Activated B cell treated with CpG ODN at 0.5 μM for 24 hours (primary cell): ENCODE results near the gene CDH12. TPM values are rescaled to one million over a fixed set of nuclear protein-coding genes. Genes with fewer than 3 reads are reported as not detected.

Experiments used
- ATAC-seq: fragments of 200-7000 bp; cut with Tn5 transposase; one replicate; pipeline ENCODE4 v1.10.0; 2021; ENCODE audit warnings: low read depth, mild to moderate bottlenecking, moderate library complexity
- CTCF ChIA-PET: fragments of 350-600 bp; sonication (Branson Sonifier 250); formaldehyde crosslinking; loops from one replicate; lab custom pipeline; 2021; ENCODE audit warnings: antibody characterized with exemption; lab: Charles Lee
- POLR2A ChIA-PET: fragments of 350-600 bp; sonication (Branson Sonifier 250); formaldehyde crosslinking; loops from one replicate; lab custom pipeline; 2021; ENCODE audit warnings: antibody characterized with exemption; lab: Charles Lee
- DNase-seq: peaks from one replicate; pipeline ENCODE4 v3.0.0; 2022
- H3K27ac Mint-ChIP-seq: one replicate; pipeline ENCODE4 v1.8.0; 2020; ENCODE audit warnings: mixed read lengths
- H3K27me3 Mint-ChIP-seq: one replicate; pipeline ENCODE4 v1.8.0; 2021; ENCODE audit warnings: mixed read lengths
- H3K36me3 Mint-ChIP-seq: one replicate; pipeline ENCODE4 v1.8.0; 2021; ENCODE audit warnings: low read depth, mixed read lengths
- H3K4me1 Mint-ChIP-seq: one replicate; pipeline ENCODE4 v1.8.0; 2021; ENCODE audit warnings: mixed read lengths
- H3K4me3 Mint-ChIP-seq: one replicate; pipeline ENCODE4 v1.8.0; 2020; ENCODE audit warnings: mild to moderate bottlenecking, mixed read lengths
- H3K9me3 Mint-ChIP-seq: one replicate; pipeline ENCODE4 v1.8.0; 2020; ENCODE audit warnings: mixed read lengths
- intact Hi-C: fragments of 100-400 bp; cut with micrococcal nuclease; formaldehyde crosslinking; loops from one replicate; pipeline ENCODE4 v1.15.1; 2024
- total RNA-seq: library from RNA; stranded (reverse); gene quantifications from 2 replicates; pipeline ENCODE4 v1.2.3, GENCODE V29; 2022
- TF ChIP-seq, protein P1 (sequence below): fragments of 200-600 bp; IDR thresholded peaks from one replicate; pipeline ENCODE4 v1.8.0; 2022; ENCODE audit warnings: antibody characterized with exemption, mild to moderate bottlenecking

Gene CDH12
- total RNA-seq, 1 donor from 2014 or later, result not detected

- no peaks in the 10 kb centered on the region for H3K36me3 Mint-ChIP-seq
- ChIA-PET CTCF (no interaction called here), POLR2A (no interaction called here)
- H3K27me3 Mint-ChIP-seq, result no peaks in the 10 kb centered on the region
- no peaks in the 10 kb centered on the region for H3K4me1 Mint-ChIP-seq
- H3K9me3 Mint-ChIP-seq, result peaks cover 17% of the 10 kb centered on the region
- no peak overlapping the region for H3K4me3 Mint-ChIP-seq
- intact Hi-C loops, result no loop called here
- DNase-seq, result no peak
- H3K27ac Mint-ChIP-seq, result no peak overlapping the region
- TF ChIP-seq, protein P1, sequence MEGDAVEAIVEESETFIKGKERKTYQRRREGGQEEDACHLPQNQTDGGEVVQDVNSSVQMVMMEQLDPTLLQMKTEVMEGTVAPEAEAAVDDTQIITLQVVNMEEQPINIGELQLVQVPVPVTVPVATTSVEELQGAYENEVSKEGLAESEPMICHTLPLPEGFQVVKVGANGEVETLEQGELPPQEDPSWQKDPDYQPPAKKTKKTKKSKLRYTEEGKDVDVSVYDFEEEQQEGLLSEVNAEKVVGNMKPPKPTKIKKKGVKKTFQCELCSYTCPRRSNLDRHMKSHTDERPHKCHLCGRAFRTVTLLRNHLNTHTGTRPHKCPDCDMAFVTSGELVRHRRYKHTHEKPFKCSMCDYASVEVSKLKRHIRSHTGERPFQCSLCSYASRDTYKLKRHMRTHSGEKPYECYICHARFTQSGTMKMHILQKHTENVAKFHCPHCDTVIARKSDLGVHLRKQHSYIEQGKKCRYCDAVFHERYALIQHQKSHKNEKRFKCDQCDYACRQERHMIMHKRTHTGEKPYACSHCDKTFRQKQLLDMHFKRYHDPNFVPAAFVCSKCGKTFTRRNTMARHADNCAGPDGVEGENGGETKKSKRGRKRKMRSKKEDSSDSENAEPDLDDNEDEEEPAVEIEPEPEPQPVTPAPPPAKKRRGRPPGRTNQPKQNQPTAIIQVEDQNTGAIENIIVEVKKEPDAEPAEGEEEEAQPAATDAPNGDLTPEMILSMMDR, result no peak
- no peak for ATAC-seq
Measured at GRCh38 chr5:22722056-22722455, 131.1 kb downstream of the CDH12 start.

DNA sequence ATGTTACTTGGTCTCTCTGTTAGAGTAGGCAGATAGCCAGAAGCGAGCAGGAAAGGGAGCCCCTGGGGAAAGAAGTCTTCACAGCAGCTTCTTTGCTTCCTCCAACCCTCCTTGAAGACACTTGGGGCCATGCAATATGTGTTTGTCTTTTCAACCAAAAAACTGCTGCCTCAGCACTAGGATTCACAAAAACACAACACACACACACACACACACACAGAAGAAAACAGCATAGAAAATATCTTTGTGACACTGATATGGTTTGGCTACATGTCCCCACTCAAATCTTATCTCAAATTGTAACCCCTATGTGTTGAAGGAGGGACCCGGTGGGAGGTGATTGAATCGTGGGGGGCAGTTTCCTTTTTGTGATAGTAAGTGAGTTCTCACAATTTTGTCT lies 133.3 kb downstream of the CDH12 start:
- no peak overlapping the region for H3K27ac Mint-ChIP-seq
- intact Hi-C loops, result no loop called here
- CTCF ChIA-PET, result no interaction called here
- TF ChIP-seq, protein P1, result no peak
- DNase-seq (no peak), ATAC-seq (no peak)
- POLR2A ChIA-PET, result no interaction called here
- no peaks in the 10 kb centered on the region for H3K27me3 Mint-ChIP-seq
- H3K4me3 Mint-ChIP-seq, result no peak overlapping the region
- no peaks in the 10 kb centered on the region for H3K36me3 Mint-ChIP-seq
- no peaks in the 10 kb centered on the region for H3K4me1 Mint-ChIP-seq
- peaks cover 13% of the 10 kb centered on the region for H3K9me3 Mint-ChIP-seq

DNA sequence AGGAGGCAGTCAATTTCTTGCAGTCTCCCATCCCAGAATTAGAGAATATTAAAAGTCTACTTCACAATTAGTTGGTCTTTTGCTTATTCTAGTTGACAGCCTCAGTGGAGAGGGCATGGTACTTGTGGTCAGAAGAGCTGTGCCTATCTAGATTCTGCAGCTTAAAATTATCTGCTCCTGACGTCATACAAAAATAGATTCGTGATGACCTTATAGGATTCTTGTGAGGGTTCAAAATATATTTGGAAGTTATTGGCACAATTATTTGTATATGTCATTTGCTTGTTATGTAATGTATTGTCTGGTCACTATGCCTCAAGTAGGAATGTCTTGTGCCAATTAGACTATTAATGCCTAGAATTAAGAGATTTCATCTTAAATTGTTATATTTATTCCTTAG lies 142.5 kb downstream of the CDH12 start:
- no peaks in the 10 kb centered on the region for H3K4me1 Mint-ChIP-seq
- CTCF ChIA-PET, result no interaction called here

DNA sequence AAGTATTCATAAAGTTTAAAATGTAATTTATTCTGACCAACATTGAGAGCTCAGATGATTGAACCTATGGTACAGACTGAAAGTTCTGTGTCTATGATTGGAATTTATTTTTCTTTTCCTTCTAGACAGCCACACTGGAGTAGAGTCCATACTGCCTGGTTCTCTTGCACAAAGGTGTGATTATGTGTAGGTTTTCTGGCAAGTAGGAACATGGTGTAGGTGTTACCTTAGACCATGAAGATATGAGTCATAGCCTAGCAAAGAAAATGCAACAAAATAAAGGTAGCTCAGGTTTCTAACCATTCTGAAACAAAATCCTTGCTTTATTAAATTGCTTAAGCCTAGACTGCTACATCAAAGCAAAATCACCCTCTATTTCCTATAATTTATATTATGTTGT lies 143.4 kb downstream of the CDH12 start:
- no peak for ATAC-seq
- Mint-ChIP-seq H3K9me3 (no peaks in the 10 kb centered on the region), H3K27me3 (no peaks in the 10 kb centered on the region), H3K27ac (no peak overlapping the region), H3K4me1 (no peaks in the 10 kb centered on the region), H3K4me3 (no peak overlapping the region), H3K36me3 (no peaks in the 10 kb centered on the region)
- ChIA-PET POLR2A (no interaction called here), CTCF (no interaction called here)
- no peak for DNase-seq
- intact Hi-C loops, result no loop called here
- TF ChIP-seq, protein P1, result no peak

More for the DNA sequence above, 142.5 kb downstream of the CDH12 start:
- Mint-ChIP-seq H3K4me3 (no peak overlapping the region), H3K27ac (no peak overlapping the region), H3K9me3 (no peaks in the 10 kb centered on the region), H3K27me3 (no peaks in the 10 kb centered on the region), H3K36me3 (no peaks in the 10 kb centered on the region)
- TF ChIP-seq, protein P1, result no peak
- ATAC-seq (no peak), DNase-seq (no peak)
- intact Hi-C loops, result no loop called here
- POLR2A ChIA-PET, result no interaction called here

DNA sequence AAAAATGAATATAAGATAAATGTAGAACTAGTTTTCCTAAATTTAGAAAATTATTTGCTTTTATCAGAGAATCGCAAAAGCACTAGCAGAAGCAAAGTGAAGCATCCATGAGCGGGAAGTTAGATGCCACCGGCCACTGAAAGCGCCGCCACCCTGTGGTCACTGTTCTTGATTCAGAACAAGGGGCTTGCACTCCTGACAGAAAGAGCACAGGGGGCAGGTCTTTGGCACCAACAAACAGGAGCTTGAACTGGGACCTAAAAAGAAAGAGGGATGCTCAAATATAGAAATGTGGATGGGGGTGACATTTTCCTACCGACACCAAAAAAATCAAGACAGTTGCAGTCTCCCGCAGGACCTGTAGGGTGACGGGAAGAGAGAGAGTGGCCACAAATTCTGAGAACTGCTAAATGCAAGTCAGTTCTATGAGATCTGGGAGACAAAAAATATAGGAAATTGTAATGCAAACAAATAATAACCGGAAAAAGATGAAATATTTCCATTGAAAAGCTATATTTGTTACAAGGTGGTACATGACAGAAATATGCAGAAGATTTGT lies 144.3 kb downstream of the CDH12 start:
- Mint-ChIP-seq H3K27me3 (no peaks in the 10 kb centered on the region), H3K36me3 (no peaks in the 10 kb centered on the region), H3K4me1 (no peaks in the 10 kb centered on the region), H3K27ac (no peak overlapping the region), H3K4me3 (no peak overlapping the region), H3K9me3 (no peaks in the 10 kb centered on the region)
- DNase-seq (no peak), ATAC-seq (no peak)
- TF ChIP-seq, protein P1, result no peak
- intact Hi-C loops, result no loop called here
- CTCF ChIA-PET, result no interaction called here
- POLR2A ChIA-PET, result no interaction called here
